ENCODE data around the gene DNASE1L1.
A peak's percentile ranks its signal among the peaks of the same experiment; 100 is the strongest.

The DNASE1L1 gene

GRCh38 chrX:154380787-154381186 is 28.3 kb downstream of the DNASE1L1 start:
- FAIRE-seq: no peak

- no peak for FAIRE-seq
Measured at GRCh38 chrX:154380153-154380552, 28.9 kb downstream of the DNASE1L1 start.

- FAIRE-seq: no peak
Measured at GRCh38 chrX:154379569-154379951, 29.5 kb downstream of the DNASE1L1 start.

- peak; percentile 85 for FAIRE-seq
Measured at GRCh38 chrX:154378799-154379568, 30.1 kb downstream of the DNASE1L1 start, which contains the start of gene EMD. Gene EMD (plus strand): TSS chrX:154379295. CDS start chrX:154379485, 190 bp downstream.

- FAIRE-seq: no peak
Measured at GRCh38 chrX:154378059-154378798, 30.8 kb downstream of the DNASE1L1 start.

- no peak for FAIRE-seq
Measured at GRCh38 chrX:154376774-154377173, 32.3 kb downstream of the DNASE1L1 start.

GRCh38 chrX:154375156-154375504 is 33.9 kb downstream of the DNASE1L1 start:
- FAIRE-seq: no peak

GRCh38 chrX:154374313-154375155 is 34.5 kb downstream of the DNASE1L1 start, which contains the start of gene FLNA:
Gene FLNA (minus strand): TSS chrX:154374634. CDS start chrX:154371245, 3,389 bp downstream.
- no peak for FAIRE-seq

GRCh38 chrX:154373340-154374306 is 35.4 kb downstream of the DNASE1L1 start:
- FAIRE-seq: no peak

- FAIRE-seq: no peak
Measured at GRCh38 chrX:154372612-154373022, 36.4 kb downstream of the DNASE1L1 start.

GRCh38 chrX:154371789-154372300 is 37.2 kb downstream of the DNASE1L1 start:
- FAIRE-seq: no peak

GRCh38 chrX:154371017-154371788 is 37.9 kb downstream of the DNASE1L1 start:
- FAIRE-seq: no peak

- no peak for FAIRE-seq
Measured at GRCh38 chrX:154370300-154371016, 38.6 kb downstream of the DNASE1L1 start.

GRCh38 chrX:154369449-154370299 is 39.4 kb downstream of the DNASE1L1 start:
- FAIRE-seq: no peak

- no peak for FAIRE-seq
Measured at GRCh38 chrX:154368630-154369448, 40.2 kb downstream of the DNASE1L1 start.

- no peak for FAIRE-seq
Measured at GRCh38 chrX:154367474-154368308, 41.4 kb downstream of the DNASE1L1 start.

- FAIRE-seq: no peak
Measured at GRCh38 chrX:154366666-154367055, 42.4 kb downstream of the DNASE1L1 start.
